HL-60 (cell line): ENCODE results near the gene EPB42.

Experiments used
- TF ChIP-seq, protein P1 (sequence below): IDR thresholded peaks from one replicate; pipeline ENCODE4 v1.5.1; 2011; ENCODE audit warnings: low read length, control low read depth, inconsistent platforms; ENCODE audit not compliant: insufficient read depth
- TF ChIP-seq, protein P2 (sequence below): IDR thresholded peaks from 2 replicates; pipeline ENCODE4 v1.6.1; 2012; ENCODE audit warnings: low read depth; ENCODE audit not compliant: insufficient replicate concordance

DNA sequence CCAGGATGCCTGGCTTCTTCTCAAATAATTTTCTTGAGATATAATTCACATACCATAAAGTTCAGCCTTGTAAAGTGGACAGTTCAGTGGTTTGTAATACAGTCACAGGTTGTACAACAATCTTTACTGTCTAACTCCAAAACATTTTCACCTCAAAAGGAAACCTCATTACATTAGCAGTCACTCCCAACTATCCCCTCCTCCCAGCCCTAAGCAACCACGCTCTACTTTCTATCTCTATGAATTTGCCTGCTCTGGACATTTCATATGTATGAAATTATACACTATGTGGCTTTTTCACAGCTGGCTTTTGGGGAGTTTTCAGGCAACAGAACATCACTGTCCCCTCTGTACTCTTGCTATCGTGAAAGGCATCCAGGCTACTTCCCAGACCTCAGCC, 28.4 kb upstream of the EPB42 start:
- TF ChIP-seq, protein P1, sequence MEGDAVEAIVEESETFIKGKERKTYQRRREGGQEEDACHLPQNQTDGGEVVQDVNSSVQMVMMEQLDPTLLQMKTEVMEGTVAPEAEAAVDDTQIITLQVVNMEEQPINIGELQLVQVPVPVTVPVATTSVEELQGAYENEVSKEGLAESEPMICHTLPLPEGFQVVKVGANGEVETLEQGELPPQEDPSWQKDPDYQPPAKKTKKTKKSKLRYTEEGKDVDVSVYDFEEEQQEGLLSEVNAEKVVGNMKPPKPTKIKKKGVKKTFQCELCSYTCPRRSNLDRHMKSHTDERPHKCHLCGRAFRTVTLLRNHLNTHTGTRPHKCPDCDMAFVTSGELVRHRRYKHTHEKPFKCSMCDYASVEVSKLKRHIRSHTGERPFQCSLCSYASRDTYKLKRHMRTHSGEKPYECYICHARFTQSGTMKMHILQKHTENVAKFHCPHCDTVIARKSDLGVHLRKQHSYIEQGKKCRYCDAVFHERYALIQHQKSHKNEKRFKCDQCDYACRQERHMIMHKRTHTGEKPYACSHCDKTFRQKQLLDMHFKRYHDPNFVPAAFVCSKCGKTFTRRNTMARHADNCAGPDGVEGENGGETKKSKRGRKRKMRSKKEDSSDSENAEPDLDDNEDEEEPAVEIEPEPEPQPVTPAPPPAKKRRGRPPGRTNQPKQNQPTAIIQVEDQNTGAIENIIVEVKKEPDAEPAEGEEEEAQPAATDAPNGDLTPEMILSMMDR, result no peak
- TF ChIP-seq, protein P2, sequence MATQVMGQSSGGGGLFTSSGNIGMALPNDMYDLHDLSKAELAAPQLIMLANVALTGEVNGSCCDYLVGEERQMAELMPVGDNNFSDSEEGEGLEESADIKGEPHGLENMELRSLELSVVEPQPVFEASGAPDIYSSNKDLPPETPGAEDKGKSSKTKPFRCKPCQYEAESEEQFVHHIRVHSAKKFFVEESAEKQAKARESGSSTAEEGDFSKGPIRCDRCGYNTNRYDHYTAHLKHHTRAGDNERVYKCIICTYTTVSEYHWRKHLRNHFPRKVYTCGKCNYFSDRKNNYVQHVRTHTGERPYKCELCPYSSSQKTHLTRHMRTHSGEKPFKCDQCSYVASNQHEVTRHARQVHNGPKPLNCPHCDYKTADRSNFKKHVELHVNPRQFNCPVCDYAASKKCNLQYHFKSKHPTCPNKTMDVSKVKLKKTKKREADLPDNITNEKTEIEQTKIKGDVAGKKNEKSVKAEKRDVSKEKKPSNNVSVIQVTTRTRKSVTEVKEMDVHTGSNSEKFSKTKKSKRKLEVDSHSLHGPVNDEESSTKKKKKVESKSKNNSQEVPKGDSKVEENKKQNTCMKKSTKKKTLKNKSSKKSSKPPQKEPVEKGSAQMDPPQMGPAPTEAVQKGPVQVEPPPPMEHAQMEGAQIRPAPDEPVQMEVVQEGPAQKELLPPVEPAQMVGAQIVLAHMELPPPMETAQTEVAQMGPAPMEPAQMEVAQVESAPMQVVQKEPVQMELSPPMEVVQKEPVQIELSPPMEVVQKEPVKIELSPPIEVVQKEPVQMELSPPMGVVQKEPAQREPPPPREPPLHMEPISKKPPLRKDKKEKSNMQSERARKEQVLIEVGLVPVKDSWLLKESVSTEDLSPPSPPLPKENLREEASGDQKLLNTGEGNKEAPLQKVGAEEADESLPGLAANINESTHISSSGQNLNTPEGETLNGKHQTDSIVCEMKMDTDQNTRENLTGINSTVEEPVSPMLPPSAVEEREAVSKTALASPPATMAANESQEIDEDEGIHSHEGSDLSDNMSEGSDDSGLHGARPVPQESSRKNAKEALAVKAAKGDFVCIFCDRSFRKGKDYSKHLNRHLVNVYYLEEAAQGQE, result no peak
